K562 (cell line): ENCODE measurements around the gene MTOR. TPM values are rescaled to one million over a fixed set of nuclear protein-coding genes. Genes with fewer than 3 reads are reported as not detected.

Source experiments
- ARID3B ChIP-seq: fragments of 250-450 bp; sonication (Bioruptor Pico); IDR thresholded peaks from 2 replicates; pipeline ENCODE4 v1.4.0; 2020; ENCODE audit warnings: borderline replicate concordance
- ATF6 ChIP-seq: sonication (generic); formaldehyde crosslinking; IDR thresholded peaks from 2 replicates; pipeline ENCODE4 v1.4.0; 2020; ENCODE audit warnings: mild to moderate bottlenecking, missing genetic modification reagents
- BRF1 ChIP-seq: IDR thresholded peaks from 3 replicates; pipeline ENCODE4 v1.6.1; 2011; ENCODE audit warnings: borderline replicate concordance, mild to moderate bottlenecking; ENCODE audit not compliant: insufficient read length; ENCODE audit errors: extremely low read depth
- E2F4 ChIP-seq: sonication (generic); formaldehyde crosslinking; IDR thresholded peaks from 2 replicates; pipeline ENCODE4 v1.8.0; 2022; ENCODE audit warnings: mild to moderate bottlenecking, low read depth, missing genetic modification reagents
- ESRRB ChIP-seq: fragments of 250-450 bp; sonication (Bioruptor Pico); IDR thresholded peaks from 2 replicates; pipeline ENCODE4 v1.5.0; 2020; ENCODE audit warnings: mild to moderate bottlenecking, moderate library complexity, borderline replicate concordance
- ETV1 ChIP-seq: fragments of 450-650 bp; conservative IDR thresholded peaks from 2 replicates; pipeline ENCODE4 v1.6.1; 2016; ENCODE audit warnings: missing genetic modification characterization, control low read depth, low read depth, missing compliant biosample characterization
- FOXM1 ChIP-seq, 2 experiments: fragments of 450-650 bp in 1 of 2; sonication (generic) in 1 of 2; formaldehyde crosslinking in 1 of 2; IDR thresholded peaks; 2 replicates each; pipeline versions ENCODE4 v1.6.1 to v1.9.0; 2017 to 2022; ENCODE audit warnings: low read depth in 2 of 2, mild to moderate bottlenecking in 2 of 2, missing genetic modification reagents in 1 of 2, moderate library complexity in 1 of 2
- GATAD2A ChIP-seq: fragments of 450-650 bp; IDR thresholded peaks from 2 replicates; pipeline ENCODE4 v1.6.1; 2017
- HDAC6 ChIP-seq: IDR thresholded peaks from 2 replicates; pipeline ENCODE4 v1.6.1; 2012; ENCODE audit warnings: low read depth, mild to moderate bottlenecking, control low read depth, inconsistent platforms, low read length, moderate library complexity
- KDM4B ChIP-seq, 2 experiments: fragments of 450-650 bp in 1 of 2; sonication (generic) in 1 of 2; IDR thresholded peaks; 2 replicates each; pipeline ENCODE4 v1.6.1; 2016 to 2017; ENCODE audit warnings: borderline replicate concordance in 2 of 2, antibody characterized with exemption in 1 of 2, low read depth in 1 of 2, mild to moderate bottlenecking in 1 of 2
- MBD1 ChIP-seq: fragments of 250-450 bp; sonication (Bioruptor Pico); IDR thresholded peaks from 2 replicates; pipeline ENCODE4 v1.8.0; 2022; ENCODE audit warnings: inconsistent platforms
- MEF2D ChIP-seq: conservative IDR thresholded peaks from 2 replicates; pipeline ENCODE4 v1.6.1; 2016; ENCODE audit warnings: low read depth, missing genetic modification characterization, missing compliant biosample characterization
- NEUROD1 ChIP-seq: fragments of 150-350 bp; IDR thresholded peaks from 2 replicates; pipeline ENCODE4 v1.6.1; 2014; ENCODE audit warnings: borderline replicate concordance, low read length, low read depth; ENCODE audit not compliant: partially characterized antibody
- TOE1 ChIP-seq, 2 experiments: fragments of 450-650 bp in 1 of 2; sonication (generic) in 1 of 2; formaldehyde crosslinking in 1 of 2; IDR thresholded peaks; 2 replicates each; pipeline versions ENCODE4 v1.7.1 to v1.8.0; 2016 to 2022; ENCODE audit warnings: borderline replicate concordance in 2 of 2, mild to moderate bottlenecking in 2 of 2, antibody characterized with exemption in 1 of 2, inconsistent platforms in 1 of 2, low read depth in 1 of 2, missing genetic modification reagents in 1 of 2, moderate library complexity in 1 of 2
- ZNF395 ChIP-seq: fragments of 200-800 bp; sonication (Bioruptor generic); IDR thresholded peaks from 2 replicates; pipeline ENCODE4 v1.6.1; 2017; ENCODE audit warnings: missing genetic modification characterization, missing compliant biosample characterization
- ZNF644 ChIP-seq: fragments of 200-800 bp; sonication (Bioruptor generic); IDR thresholded peaks from 2 replicates; pipeline ENCODE4 v1.6.1; 2016; ENCODE audit warnings: low read depth, missing genetic modification characterization, missing compliant biosample characterization
- polyA plus RNA-seq, 8 experiments: library from polyadenylated mRNA; depleted of rRNA in 4 of 8; stranded (reverse) in 5 of 8; unstranded in 3 of 8; fragments of >200 nt; fragmentation: Nextera tagmentation in 2 of 8; fragmentation: Illumina TruSeq in 1 of 8; extraction: Ambion mirVana in 2 of 8; extraction: Trizol in 1 of 8; gene quantifications; 2 replicates each; pipeline versions ENCODE4 v1.2.1 to v1.2.3, GENCODE V29; 2011 to 2014; ENCODE audit warnings: inconsistent platforms in 1 of 8, missing spikeins in 1 of 8
- total RNA-seq, 7 experiments: library from RNA; depleted of rRNA in 6 of 7; stranded (reverse); fragments of >200 nt in 6 of 7; fragmentation: Illumina TruSeq in 2 of 7; extraction: Trizol in 2 of 7; gene quantifications; 2 replicates each; pipeline versions ENCODE4 v1.2.1 to v1.2.3, GENCODE V29; 2011 to 2021; ENCODE audit warnings: low replicate concordance in 1 of 7

The MTOR gene
- total and polyA plus RNA-seq, 9 of the 15 experiments (the other 6 are each of a cell fraction or from before 2014, with no cell fraction given), result 11.4 to 71.4 (median 52.2) TPM

- TF ChIP-seq KDM4B (IDR thresholded peaks at IDR 0.05; ENCODE audit: borderline replicate concordance in 2 of 2, low read depth in 1 of 2) (no peak), HDAC6 (no peak), FOXM1 (IDR thresholded peaks at IDR 0.05; ENCODE audit: low read depth) (no peak), FOXM1 (CRISPR knock-in tag; IDR thresholded peaks at IDR 0.05; ENCODE audit: low read depth) (0 out of 2 replicates have a peak, but pooled peaks have one; percentile 42), ZNF395 (peak; percentile 76), ESRRB (CRISPR knock-in tag) (no peak), E2F4 (CRISPR knock-in tag) (peak; percentile 74; the same call in 1 of the 2 replicates), ETV1 (tag) (no peak), MEF2D (tag) (0 out of 2 replicates have a peak, but pooled peaks have one; percentile 5), MBD1 (CRISPR knock-in tag) (no peak), ZNF644 (tag) (no peak), BRF1 (no peak), NEUROD1 (no peak), TOE1 (IDR thresholded peaks at IDR 0.05; ENCODE audit: borderline replicate concordance) (no peak), TOE1 (CRISPR knock-in tag; IDR thresholded peaks at IDR 0.05; ENCODE audit: borderline replicate concordance, low read depth) (0 out of 2 replicates have a peak, but pooled peaks have one; percentile 49), ARID3B (no peak), ATF6 (CRISPR knock-in tag) (no peak), GATAD2A (no peak)
Observed at GRCh38 chr1:11273595-11274234, 11.4 kb upstream of the MTOR start (continued).
